NCI-H446 treated with DMSO at 0.1 percent for 48 hours (cell line): ENCODE measurements around the gene RNASEH2C.
A peak's percentile ranks its signal among the peaks of the same experiment; 100 is the strongest.
"Not testable (repeated sequence)": the region's sequence is repeated elsewhere in the genome, so short reads cannot be mapped to it uniquely, and the experiment has no call there.

Experiments used
- DNase-seq: peaks from one replicate; lab custom pipeline; 2025; lab: John Stamatoyannopoulos, UW

The RNASEH2C gene

GRCh38 chr11:65716774-65717405 lies 3.7 kb downstream of the RNASEH2C start:
- no peak for DNase-seq

DNA sequence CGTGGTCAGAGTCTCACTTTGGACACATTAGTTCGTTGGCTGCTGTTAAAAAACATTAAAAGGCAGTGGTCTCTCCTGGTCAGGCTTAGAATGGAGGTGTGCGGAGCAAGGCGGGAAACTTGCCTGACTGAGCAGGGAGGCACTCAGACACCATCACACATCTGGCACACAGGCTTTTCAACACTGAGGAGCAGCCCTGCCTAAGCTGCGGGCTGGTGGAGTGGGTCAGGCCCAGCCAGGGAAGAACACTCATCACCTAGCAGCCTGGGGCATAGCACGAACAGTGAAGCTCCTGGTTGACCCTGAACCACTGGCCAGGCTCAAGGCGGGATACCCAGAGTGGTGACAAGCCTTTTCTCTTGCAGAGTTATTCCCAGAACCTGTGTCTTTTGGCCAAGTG lies 4.3 kb downstream of the RNASEH2C start:
- DNase-seq, result no peak

- no peak for DNase-seq
These were observed 6.2 kb downstream of the RNASEH2C start for GRCh38 chr11:65714433-65714832.

GRCh38 chr11:65713212-65713969 lies 7.2 kb downstream of the RNASEH2C start:
- DNase-seq, result no peak

DNA sequence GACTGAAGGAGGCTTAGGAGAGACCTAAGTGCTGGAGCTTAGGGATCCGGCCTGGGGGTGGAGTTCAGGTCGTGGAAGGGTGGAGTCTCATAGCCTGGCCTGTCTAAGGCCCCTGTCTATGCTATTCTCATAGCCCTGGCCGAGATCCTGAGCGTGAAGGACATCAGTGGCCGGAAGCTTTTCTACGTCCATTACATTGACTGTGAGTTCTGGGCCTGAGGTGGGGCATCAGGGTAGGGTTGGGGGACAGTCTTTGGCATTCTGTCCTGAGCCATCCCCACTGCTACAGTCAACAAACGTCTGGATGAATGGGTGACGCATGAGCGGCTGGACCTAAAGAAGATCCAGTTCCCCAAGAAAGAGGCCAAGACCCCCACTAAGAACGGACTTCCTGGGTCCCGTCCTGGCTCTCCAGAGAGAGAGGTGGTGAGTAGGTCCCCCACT lies 7.9 kb downstream of the RNASEH2C start:
- DNase-seq, result no peak

DNA sequence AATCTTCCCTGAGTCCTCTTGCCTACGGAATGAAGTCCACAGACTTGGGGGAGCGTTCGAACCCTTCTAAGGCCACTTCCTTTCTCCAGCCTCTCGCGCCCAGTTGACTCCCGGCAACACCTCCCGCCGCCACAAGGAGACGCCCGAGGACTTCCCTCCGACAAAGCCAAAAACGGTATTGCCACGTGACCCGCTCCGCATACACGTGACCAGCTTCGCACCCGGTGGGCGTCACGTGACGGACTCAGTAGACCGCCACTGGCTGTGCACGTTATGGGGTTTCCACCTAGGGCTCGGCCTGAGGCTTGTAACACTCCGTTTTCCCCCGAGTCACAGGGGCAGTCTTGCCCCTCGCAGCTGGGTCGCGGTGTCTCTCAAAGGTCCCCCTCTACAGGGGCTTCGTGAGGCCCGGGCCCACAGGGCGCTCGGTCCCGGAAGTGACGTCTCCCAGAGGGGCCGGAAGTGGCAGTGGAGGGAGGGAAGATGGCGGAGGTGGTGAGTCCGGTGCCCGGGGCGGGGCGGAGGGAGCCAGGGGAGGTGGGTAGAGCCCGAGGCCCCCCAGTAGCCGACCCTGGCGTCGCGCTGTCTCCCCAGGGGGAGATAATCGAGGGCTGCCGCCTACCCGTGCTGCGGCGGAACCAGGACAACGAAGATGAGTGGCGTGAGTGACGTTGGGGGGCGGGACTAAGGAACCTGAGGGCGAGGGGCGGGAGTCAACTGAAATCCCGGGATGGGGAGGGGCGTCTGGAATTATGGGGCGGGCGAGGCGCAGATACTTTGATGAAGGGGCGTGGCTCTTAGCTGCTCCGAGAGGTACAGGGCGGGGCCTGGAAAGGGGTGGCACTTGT lies 8.6 kb downstream of the RNASEH2C start, which contains the start of gene KAT5:
Gene KAT5, plus strand, starts transcription at position 468 of the 848 bp plus-strand sequence. Its CDS starts 16 bp downstream, at position 484.
- peak; percentile 96 for DNase-seq

DNA sequence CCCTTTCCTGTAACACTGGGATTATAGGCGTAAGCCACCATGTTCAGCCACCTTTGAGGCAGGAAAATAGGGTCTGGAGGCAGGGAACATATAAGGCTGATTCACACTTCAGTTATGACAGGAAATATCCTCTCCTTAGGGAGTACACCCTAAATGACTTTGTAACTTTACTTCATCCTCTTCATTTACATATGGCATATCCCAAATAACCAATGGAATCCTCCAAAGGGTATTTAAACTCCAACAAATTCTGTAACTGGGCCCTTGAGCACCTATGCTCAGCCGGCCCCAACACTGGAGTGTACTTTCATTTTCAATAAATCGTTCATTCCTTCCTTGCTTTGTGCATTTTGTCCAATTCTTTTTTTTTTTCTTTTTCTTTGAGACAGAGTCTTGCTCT lies 10.2 kb downstream of the RNASEH2C start:
- DNase-seq, result no peak

DNA sequence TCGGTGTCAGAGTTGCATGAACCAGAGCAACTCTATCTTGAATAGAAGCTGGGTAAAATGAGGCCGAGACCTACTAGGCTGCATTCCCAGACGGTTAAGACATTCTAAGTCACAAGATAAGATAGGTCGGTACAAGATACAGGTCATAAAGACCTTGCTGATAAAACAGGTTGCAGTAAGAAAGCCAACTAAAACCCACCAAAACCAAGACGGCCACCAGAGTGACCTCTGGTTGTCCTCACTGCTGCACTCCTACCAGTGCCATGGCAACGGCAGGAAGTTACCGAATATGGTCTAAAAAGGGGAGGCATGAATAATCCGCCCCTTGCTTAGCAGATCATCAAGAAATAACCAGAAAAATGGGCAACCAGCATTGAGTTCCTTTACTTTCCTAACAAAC lies 10.9 kb downstream of the RNASEH2C start:
- DNase-seq, result no peak

DNA sequence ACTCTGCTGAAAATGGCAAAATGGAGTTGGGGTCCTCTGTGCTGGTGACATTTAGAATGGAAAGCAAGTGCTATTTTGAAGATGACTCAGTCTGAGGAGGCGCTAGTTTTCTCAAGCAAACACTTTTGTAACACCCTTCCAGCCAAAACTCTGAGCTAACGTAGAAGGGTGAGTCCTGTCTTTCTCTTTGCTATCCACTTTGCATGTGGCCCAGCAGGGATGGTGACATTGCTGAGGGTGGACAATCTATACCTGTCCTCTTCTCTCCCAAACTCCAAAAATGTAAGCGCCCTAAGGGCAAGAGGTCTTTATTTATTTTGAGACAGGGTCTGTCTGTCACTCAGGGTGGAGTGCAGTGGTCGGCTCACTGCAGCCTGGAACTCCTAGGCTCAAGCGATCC lies 12.1 kb downstream of the RNASEH2C start:
- DNase-seq, result no peak

- DNase-seq, result not testable (repeated sequence)
These were observed 13.6 kb downstream of the RNASEH2C start for GRCh38 chr11:65707002-65707401.

DNA sequence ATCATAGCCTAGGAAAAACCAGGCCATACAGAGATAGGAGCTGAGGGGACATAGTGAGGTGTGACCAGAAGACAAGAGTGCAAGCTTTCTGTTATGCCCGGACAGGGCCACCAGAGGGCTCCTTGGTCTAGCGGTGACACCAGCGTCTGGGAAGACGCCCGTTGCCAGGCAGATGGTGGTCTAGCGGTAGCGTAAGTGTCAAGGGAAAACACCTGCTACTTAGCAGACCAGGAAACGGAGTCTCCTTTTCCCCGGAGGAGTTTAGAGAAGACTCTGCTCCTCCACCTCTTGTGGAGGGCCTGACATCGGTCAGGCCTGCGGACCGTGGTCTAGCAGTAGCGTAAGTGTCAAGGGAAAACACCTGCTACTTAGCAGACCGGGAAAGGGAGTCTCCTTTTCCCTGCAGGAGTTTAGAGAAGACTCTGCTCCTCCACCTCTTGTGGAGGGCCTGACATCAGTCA lies 14.3 kb downstream of the RNASEH2C start:
- peak; percentile 25 for DNase-seq

GRCh38 chr11:65703846-65704245 lies 16.8 kb downstream of the RNASEH2C start:
- no peak for DNase-seq

DNA sequence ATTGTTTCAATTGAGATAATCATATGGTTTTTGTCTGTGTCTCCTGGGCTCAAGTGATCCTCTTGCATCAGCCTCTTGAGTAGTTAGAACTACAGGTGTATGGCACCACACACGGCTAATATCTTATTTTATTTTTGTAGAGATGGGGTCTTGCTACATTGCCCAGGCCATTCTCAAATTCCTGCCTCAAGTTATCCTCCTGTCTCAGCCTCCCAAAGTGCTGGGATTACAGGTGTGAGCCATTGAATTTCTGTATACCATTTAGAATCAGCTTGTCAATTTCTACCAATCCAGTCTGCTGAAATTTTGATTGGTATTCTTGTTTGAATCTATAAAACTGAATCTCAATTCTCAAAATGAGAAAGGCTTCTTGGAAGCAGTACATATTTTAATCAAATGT lies 18.9 kb downstream of the RNASEH2C start:
- no peak for DNase-seq

DNA sequence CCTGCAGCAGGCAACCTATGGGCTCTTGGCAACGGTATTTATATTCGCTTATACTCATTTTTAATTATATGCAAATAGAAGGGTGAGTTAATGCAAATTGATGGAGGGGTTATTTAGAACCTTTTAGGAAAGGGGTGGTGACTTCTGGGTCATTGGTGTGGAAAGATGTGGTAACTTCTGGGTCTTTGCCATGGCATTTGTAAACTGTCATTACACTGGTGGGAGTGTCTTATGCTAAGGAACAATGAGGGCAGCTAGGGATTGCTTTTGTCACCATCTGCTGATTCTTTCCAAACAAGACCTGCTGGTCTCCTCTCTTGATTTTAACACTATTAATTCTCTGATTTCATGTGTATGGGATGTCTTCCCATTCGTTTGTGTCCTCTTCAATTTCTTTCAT lies 20.2 kb downstream of the RNASEH2C start:
- peak; percentile 35 for DNase-seq

DNA sequence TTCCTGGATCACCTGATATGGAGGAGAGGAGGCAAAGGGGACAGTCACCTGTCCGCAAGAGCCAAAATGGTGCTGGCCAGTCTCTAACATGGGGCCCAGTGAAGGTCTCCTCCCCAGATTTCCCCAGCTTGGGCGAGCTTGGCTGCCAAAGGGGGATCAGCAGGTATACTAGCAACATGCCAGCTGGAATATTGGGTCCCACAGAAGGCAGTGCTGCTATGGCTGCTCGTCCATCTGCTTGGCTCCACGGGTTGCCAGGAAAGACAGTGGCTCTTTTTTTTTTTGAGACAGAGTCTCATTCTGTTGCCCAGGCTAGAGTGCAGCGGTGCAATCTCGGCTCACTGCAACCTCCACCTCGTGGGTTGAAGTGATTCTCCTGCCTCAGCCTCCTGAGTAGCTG lies 21.3 kb downstream of the RNASEH2C start:
- DNase-seq, result peak; percentile 14

- no peak for DNase-seq
These were observed 22.4 kb downstream of the RNASEH2C start for GRCh38 chr11:65698205-65698604.

- no peak for DNase-seq
These were observed 23.6 kb downstream of the RNASEH2C start for GRCh38 chr11:65696802-65697552.

DNA sequence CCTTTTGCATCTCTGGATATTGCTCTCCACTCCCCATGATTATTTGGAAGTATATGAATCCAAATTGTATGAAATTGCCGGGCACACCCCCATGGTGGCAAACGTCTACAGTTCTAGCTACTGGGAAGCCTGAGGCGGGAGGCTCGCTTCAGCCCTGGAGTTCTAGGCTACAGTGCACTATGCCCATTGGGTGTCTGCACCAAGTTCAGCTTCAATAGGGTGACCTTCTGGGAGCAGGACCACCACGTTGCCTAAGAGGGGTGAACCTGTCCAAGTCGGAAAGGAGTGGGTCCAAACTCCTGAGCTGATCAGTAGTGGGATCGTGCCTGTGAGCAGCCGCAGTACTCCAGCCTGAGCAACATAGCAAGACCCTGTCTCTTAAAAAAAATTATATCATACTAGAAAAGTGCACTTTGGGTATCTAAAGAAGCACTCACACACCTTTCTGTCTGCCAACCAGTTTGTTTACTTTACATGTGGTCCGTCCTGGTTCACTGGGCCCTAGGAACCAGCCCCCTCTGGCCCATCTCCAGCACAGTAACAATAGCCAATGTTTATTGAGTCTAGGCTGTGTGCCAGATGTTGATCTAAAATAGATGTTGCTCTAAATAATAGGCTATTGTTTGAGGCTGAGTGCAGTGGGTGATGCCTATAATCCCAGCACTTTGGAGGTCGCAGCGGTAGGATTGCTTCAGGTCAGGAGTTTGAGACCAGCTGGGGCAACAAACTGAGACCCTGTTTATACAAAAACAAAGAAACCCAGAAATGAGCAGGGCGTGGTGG lies 24.9 kb downstream of the RNASEH2C start:
- DNase-seq, result peak; percentile 14

DNA sequence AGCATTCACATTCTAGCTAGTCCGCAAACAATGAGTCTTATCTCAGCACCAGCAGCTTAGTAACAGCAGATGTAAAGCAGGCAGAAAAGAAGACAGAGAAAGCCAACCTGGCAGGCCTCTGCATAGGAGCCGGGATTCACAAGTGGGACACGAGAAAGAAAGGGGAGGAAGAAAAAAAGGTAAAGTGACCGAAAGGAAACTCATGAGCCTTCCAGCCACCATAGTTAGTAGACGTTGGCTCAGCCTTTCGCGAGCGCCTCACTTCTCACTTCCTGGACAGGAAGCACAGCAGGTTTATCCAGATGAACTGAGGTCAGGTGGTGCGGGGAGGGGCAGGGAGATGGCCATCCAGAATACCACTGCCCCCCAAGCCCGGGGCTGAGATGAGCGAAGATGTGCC lies 28.2 kb downstream of the RNASEH2C start:
- DNase-seq, result no peak

GRCh38 chr11:65691847-65692246 lies 28.8 kb downstream of the RNASEH2C start:
- DNase-seq, result not testable (repeated sequence)

GRCh38 chr11:65685981-65686380 lies 34.6 kb downstream of the RNASEH2C start:
- no peak for DNase-seq
